ENCODE measurements around the gene RASEF.

The RASEF gene

DNA sequence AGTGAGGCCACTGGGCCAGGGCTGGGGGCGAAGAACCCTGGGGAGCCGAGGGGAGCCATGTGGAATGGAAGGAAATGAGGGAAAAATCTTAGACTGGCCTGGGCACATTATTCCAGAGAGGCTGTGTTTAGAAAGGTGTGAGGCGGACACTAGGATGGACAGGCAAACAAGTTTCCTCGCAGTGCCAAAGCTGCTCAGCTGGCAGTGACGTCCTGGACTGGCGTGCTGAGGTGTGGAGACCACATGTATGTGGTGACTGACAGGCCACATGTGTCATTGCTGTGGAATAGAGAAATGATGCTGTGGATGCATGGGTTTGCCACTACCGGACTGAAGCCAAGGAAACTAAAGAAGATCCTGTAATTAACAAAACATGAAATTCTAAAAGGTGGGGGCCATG is 42.6 kb downstream of the RASEF start:
- Histone ChIP-seq H3K4me2 (ENCODE audit: insufficient read depth, low read length, poor library complexity, severe bottlenecking) (no peak overlapping the region), H4K91ac (ENCODE audit: low read depth, low read length, poor library complexity) (no peak overlapping the region), H3K23ac (ENCODE audit: low read depth, low read length, poor library complexity) (no peak overlapping the region), H3K27me3 (ENCODE audit: control insufficient read depth in 3 of 3, insufficient read depth in 3 of 3, low read depth in 1 of 3, low read length in 3 of 3) (no peaks in the 10 kb centered on the region), H2AK5ac (ENCODE audit: low read depth, low read length) (no peak overlapping the region), H3K27ac (replicated peaks; ENCODE audit: low read length) (no peak overlapping the region), H3K4ac (ENCODE audit: low read length) (no peak overlapping the region), H3K4me1 (ENCODE audit: control insufficient read depth in 2 of 2, insufficient read depth in 1 of 2, low read depth in 1 of 2, low read length in 2 of 2) (no peaks in the 10 kb centered on the region), H2BK120ac (ENCODE audit: low read depth, low read length) (no peak overlapping the region), H3K14ac (ENCODE audit: low read length) (peak overlapping the region; percentile 58), H4K8ac (ENCODE audit: low read depth, low read length) (no peak overlapping the region), H2BK5ac (ENCODE audit: low read length) (no peak overlapping the region), H2BK15ac (ENCODE audit: low read length) (peak overlapping the region; percentile 38), H3K9me3 (replicated peaks in 1 of 2; ENCODE audit: control insufficient read depth in 2 of 2, insufficient read depth in 1 of 2, low read depth in 1 of 2, low read length in 2 of 2) (no peaks in the 10 kb centered on the region), H2BK12ac (ENCODE audit: low read length) (no peak overlapping the region), H3K4me3 (ENCODE audit: low read length in 2 of 2) (no peak overlapping the region), H3K18ac (ENCODE audit: low read length) (peak overlapping the region; percentile 75), H2AFZ (ENCODE audit: low read length) (no peak overlapping the region), H3K79me1 (ENCODE audit: low read depth, low read length) (no peaks in the 10 kb centered on the region), H3K9ac (ENCODE audit: low read depth, low read length, poor library complexity) (peak overlapping the region; percentile 54), H3K36me3 (replicated peaks in 1 of 2; ENCODE audit: control insufficient read depth in 2 of 2, insufficient read depth in 2 of 2, low read length in 2 of 2) (no peaks in the 10 kb centered on the region)
- DNase-seq (ENCODE audit: low spot score): no peak
- no CpG with 5 or more reads among the region's 7 CpGs for WGBS, 2 donors (ENCODE audit: extremely low coverage in 2 of 2, insufficient read length in 2 of 2, insufficient replicate concordance in 1 of 2)

DNA sequence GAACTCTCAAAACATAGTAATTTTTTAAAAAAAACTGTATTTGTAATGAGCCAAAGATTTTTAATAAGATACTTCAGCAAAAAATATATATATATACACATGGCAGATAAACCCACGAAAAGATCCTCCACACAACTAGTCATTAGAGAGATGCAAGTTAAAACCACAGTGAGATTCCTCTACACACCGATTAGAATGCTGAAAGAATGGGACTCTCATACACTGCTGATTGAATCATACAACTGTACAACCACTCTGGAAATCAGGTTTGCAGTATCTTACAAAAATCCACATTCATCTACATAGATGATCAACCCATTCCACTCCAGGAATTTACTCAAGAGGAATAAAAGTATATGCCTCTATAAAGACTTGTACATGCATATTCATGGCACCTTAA is 43.7 kb downstream of the RASEF start:
- H3K4me1 ChIP-seq (ENCODE audit: control insufficient read depth in 2 of 2, insufficient read depth in 1 of 2, low read depth in 1 of 2, low read length in 2 of 2): no peaks in the 10 kb centered on the region
- H3K23ac ChIP-seq (ENCODE audit: low read depth, low read length, poor library complexity): no peak overlapping the region
- H3K9ac ChIP-seq (ENCODE audit: low read depth, low read length, poor library complexity): no peak overlapping the region
- H3K14ac ChIP-seq (ENCODE audit: low read length): no peak overlapping the region
- H2AFZ ChIP-seq (ENCODE audit: low read length): no peak overlapping the region
- H2BK15ac ChIP-seq (ENCODE audit: low read length): no peak overlapping the region
- WGBS, 2 donors (ENCODE audit: extremely low coverage in 2 of 2, insufficient read length in 2 of 2, insufficient replicate concordance in 1 of 2): no CpG with 5 or more reads among the region's 2 CpGs
- H3K4ac ChIP-seq (ENCODE audit: low read length): no peak overlapping the region
- H2BK5ac ChIP-seq (ENCODE audit: low read length): no peak overlapping the region
- no peak overlapping the region for H3K27ac ChIP-seq (replicated peaks; ENCODE audit: low read length)
- no peak overlapping the region for H3K18ac ChIP-seq (ENCODE audit: low read length)
- no peaks in the 10 kb centered on the region for H3K79me1 ChIP-seq (ENCODE audit: low read depth, low read length)
- H3K36me3 ChIP-seq (replicated peaks in 1 of 2; ENCODE audit: control insufficient read depth in 2 of 2, insufficient read depth in 2 of 2, low read length in 2 of 2): no peaks in the 10 kb centered on the region
- H2BK12ac ChIP-seq (ENCODE audit: low read length): no peak overlapping the region
- H3K9me3 ChIP-seq (replicated peaks in 1 of 2; ENCODE audit: control insufficient read depth in 2 of 2, insufficient read depth in 1 of 2, low read depth in 1 of 2, low read length in 2 of 2): no peaks in the 10 kb centered on the region
- no peak overlapping the region for H4K8ac ChIP-seq (ENCODE audit: low read depth, low read length)
- H2AK5ac ChIP-seq (ENCODE audit: low read depth, low read length): no peak overlapping the region
- no peak overlapping the region for H3K4me3 ChIP-seq (ENCODE audit: low read length in 2 of 2)
- H3K27me3 ChIP-seq (ENCODE audit: control insufficient read depth in 3 of 3, insufficient read depth in 3 of 3, low read depth in 1 of 3, low read length in 3 of 3): no peaks in the 10 kb centered on the region
- no peak for DNase-seq (ENCODE audit: low spot score)
- no peak overlapping the region for H4K91ac ChIP-seq (ENCODE audit: low read depth, low read length, poor library complexity)
- no peak overlapping the region for H2BK120ac ChIP-seq (ENCODE audit: low read depth, low read length)
- no peak overlapping the region for H3K4me2 ChIP-seq (ENCODE audit: insufficient read depth, low read length, poor library complexity, severe bottlenecking)

DNA sequence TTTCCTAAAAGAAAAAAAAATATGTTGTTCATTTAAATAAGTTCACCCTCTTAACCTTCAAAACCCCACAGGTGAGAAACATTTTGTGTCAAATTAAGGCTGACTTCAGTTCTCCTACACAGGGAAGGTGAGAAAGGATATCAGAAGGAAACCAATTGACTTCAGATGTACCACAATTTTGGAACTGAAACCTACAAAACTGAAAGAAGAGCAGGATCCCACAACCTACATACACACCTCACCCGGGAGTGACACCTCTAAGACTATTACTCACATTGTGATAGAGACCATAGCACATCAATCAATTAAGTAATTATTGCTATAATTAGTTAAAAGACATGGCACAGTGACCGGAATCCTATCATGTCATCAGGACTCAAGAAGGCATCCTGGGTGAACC is 47.0 kb downstream of the RASEF start:
- Histone ChIP-seq H3K4me2 (ENCODE audit: insufficient read depth, low read length, poor library complexity, severe bottlenecking) (no peak overlapping the region), H3K4me1 (ENCODE audit: control insufficient read depth in 2 of 2, insufficient read depth in 1 of 2, low read depth in 1 of 2, low read length in 2 of 2) (no peaks in the 10 kb centered on the region), H3K36me3 (replicated peaks in 1 of 2; ENCODE audit: control insufficient read depth in 2 of 2, insufficient read depth in 2 of 2, low read length in 2 of 2) (no peaks in the 10 kb centered on the region), H2BK15ac (ENCODE audit: low read length) (no peak overlapping the region), H3K9ac (ENCODE audit: low read depth, low read length, poor library complexity) (no peak overlapping the region), H3K79me1 (ENCODE audit: low read depth, low read length) (no peaks in the 10 kb centered on the region), H3K14ac (ENCODE audit: low read length) (no peak overlapping the region), H3K4me3 (ENCODE audit: low read length in 2 of 2) (no peak overlapping the region), H2AFZ (ENCODE audit: low read length) (no peak overlapping the region), H2BK120ac (ENCODE audit: low read depth, low read length) (no peak overlapping the region), H2AK5ac (ENCODE audit: low read depth, low read length) (no peak overlapping the region), H3K27ac (replicated peaks; ENCODE audit: low read length) (no peak overlapping the region), H4K91ac (ENCODE audit: low read depth, low read length, poor library complexity) (no peak overlapping the region), H3K27me3 (ENCODE audit: control insufficient read depth in 3 of 3, insufficient read depth in 3 of 3, low read depth in 1 of 3, low read length in 3 of 3) (no peaks in the 10 kb centered on the region), H3K4ac (ENCODE audit: low read length) (no peak overlapping the region), H2BK12ac (ENCODE audit: low read length) (no peak overlapping the region), H3K23ac (ENCODE audit: low read depth, low read length, poor library complexity) (no peak overlapping the region), H3K18ac (ENCODE audit: low read length) (no peak overlapping the region), H4K8ac (ENCODE audit: low read depth, low read length) (no peak overlapping the region), H3K9me3 (replicated peaks in 1 of 2; ENCODE audit: control insufficient read depth in 2 of 2, insufficient read depth in 1 of 2, low read depth in 1 of 2, low read length in 2 of 2) (no peaks in the 10 kb centered on the region), H2BK5ac (ENCODE audit: low read length) (no peak overlapping the region)
- WGBS, 2 donors (ENCODE audit: extremely low coverage in 2 of 2, insufficient read length in 2 of 2, insufficient replicate concordance in 1 of 2): no CpG with 5 or more reads among the region's 2 CpGs
- DNase-seq (ENCODE audit: low spot score): no peak

DNA sequence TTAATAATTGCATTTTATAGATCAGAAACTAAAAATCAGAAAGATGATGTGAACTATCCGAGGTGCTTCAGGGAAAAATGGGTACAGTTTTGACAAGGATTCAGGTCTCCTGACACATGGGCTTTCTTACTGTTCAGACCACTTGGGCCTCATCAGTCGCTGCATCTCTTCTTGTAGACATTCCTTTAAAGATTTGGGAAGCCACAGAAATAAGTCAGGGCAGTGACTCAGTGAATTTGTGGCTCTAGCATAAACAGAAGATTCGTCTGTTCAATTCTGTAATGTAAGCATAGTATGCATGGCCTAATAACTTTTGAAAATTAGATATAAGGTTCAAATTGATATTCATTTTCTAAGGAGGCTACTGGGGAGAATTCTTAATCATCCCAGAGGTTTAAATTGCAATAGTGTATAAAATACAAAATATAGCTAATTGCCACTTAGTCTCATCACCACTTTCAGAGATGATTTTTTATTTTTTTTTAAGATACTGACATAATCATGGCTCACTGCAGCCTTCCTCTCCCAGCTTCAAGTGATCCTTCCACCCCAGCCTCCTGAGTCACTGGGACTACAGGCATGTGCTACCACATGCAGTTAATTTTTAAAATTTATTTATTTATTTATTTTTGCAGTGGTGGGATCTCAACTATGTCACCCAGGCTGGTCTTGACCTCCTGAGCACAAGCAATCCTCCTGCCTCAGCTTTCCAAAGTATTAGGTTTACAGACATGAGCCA is 48.9 kb downstream of the RASEF start:
- Histone ChIP-seq H3K4me2 (ENCODE audit: insufficient read depth, low read length, poor library complexity, severe bottlenecking) (no peak overlapping the region), H2BK5ac (ENCODE audit: low read length) (no peak overlapping the region), H2AFZ (ENCODE audit: low read length) (no peak overlapping the region), H3K4me1 (ENCODE audit: control insufficient read depth in 2 of 2, insufficient read depth in 1 of 2, low read depth in 1 of 2, low read length in 2 of 2) (no peaks in the 10 kb centered on the region), H3K79me1 (ENCODE audit: low read depth, low read length) (no peaks in the 10 kb centered on the region), H3K4me3 (ENCODE audit: low read length in 2 of 2) (no peak overlapping the region), H2BK15ac (ENCODE audit: low read length) (no peak overlapping the region), H3K27me3 (ENCODE audit: control insufficient read depth in 3 of 3, insufficient read depth in 3 of 3, low read depth in 1 of 3, low read length in 3 of 3) (no peaks in the 10 kb centered on the region), H3K14ac (ENCODE audit: low read length) (no peak overlapping the region), H2BK12ac (ENCODE audit: low read length) (no peak overlapping the region), H3K27ac (replicated peaks; ENCODE audit: low read length) (no peak overlapping the region), H3K18ac (ENCODE audit: low read length) (no peak overlapping the region), H2BK120ac (ENCODE audit: low read depth, low read length) (no peak overlapping the region), H3K36me3 (replicated peaks in 1 of 2; ENCODE audit: control insufficient read depth in 2 of 2, insufficient read depth in 2 of 2, low read length in 2 of 2) (no peaks in the 10 kb centered on the region), H4K91ac (ENCODE audit: low read depth, low read length, poor library complexity) (no peak overlapping the region), H3K4ac (ENCODE audit: low read length) (no peak overlapping the region), H4K8ac (ENCODE audit: low read depth, low read length) (no peak overlapping the region), H3K9me3 (replicated peaks in 1 of 2; ENCODE audit: control insufficient read depth in 2 of 2, insufficient read depth in 1 of 2, low read depth in 1 of 2, low read length in 2 of 2) (no peaks in the 10 kb centered on the region), H2AK5ac (ENCODE audit: low read depth, low read length) (no peak overlapping the region), H3K23ac (ENCODE audit: low read depth, low read length, poor library complexity) (no peak overlapping the region), H3K9ac (ENCODE audit: low read depth, low read length, poor library complexity) (no peak overlapping the region)
- WGBS, 2 donors (ENCODE audit: extremely low coverage in 2 of 2, insufficient read length in 2 of 2, insufficient replicate concordance in 1 of 2): no CpG with 5 or more reads among the region's 3 CpGs
- no peak for DNase-seq (ENCODE audit: low spot score)
